ENCODE measurements around the gene C20orf141.

- TF ChIP-seq CTCF (IDR thresholded peaks at IDR 0.05; ENCODE audit: low read depth, low read length, poor library complexity, severe bottlenecking) (no peak), EZH2phosphoT487 (IDR thresholded peaks at IDR 0.05; ENCODE audit: borderline replicate concordance, low read length) (no peak)
Measured at GRCh38 chr20:2798814-2799213, 16.0 kb upstream of the C20orf141 start.
